ENCODE results near the gene CEP128. TPM values are rescaled to one million over a fixed set of nuclear protein-coding genes. Genes with fewer than 3 reads are reported as not detected.

Gene CEP128
- total RNA-seq, 1 experiment from 2014 or later, result 16.4 TPM

- BruUV-seq (replicated peaks), result no TSS peak
- H3K27ac ChIP-seq (ENCODE audit: low read depth, low read length), result no peak overlapping the region
- H3K27me3 ChIP-seq (ENCODE audit: insufficient read depth, low read length), result no peaks in the 10 kb centered on the region
- no peaks in the 10 kb centered on the region for H3K36me3 ChIP-seq (ENCODE audit: control insufficient read depth in 1 of 2, insufficient read depth in 2 of 2, low read length in 2 of 2)
- H3K4me1 ChIP-seq (ENCODE audit: control insufficient read depth in 1 of 2, insufficient read depth in 2 of 2, low read length in 2 of 2), result no peaks in the 10 kb centered on the region
- H4K20me1 ChIP-seq (ENCODE audit: insufficient read depth), result no peaks in the 10 kb centered on the region; the same call in 1 of the 2 replicates
- H3K4me2 ChIP-seq (ENCODE audit: low read length), result no peak overlapping the region
- ATAC-seq (no peak), DNase-seq (ENCODE audit: low read depth, low spot score) (no peak)
- H3K9me2 ChIP-seq (ENCODE audit: insufficient read depth), result no peaks in the 10 kb centered on the region
- intact Hi-C loops (cut with micrococcal nuclease), result no loop called here
- ChIA-PET POLR2A (no interaction called here), CTCF (no interaction called here), RAD21 (ENCODE audit: low non-redundant PET in 1 of 2, low total read pairs in 2 of 2, uncharacterized antibody in 2 of 2, unreplicated experiment in 2 of 2) (no interaction called here)
- H3K9ac ChIP-seq (ENCODE audit: low read length), result no peak overlapping the region
- no peak overlapping the region for H3K4me3 ChIP-seq (replicated peaks in 1 of 2; ENCODE audit: low read depth in 1 of 2, low read length in 2 of 2)
- no peaks in the 10 kb centered on the region for H3K9me3 ChIP-seq (ENCODE audit: control insufficient read depth in 1 of 2, insufficient read depth in 1 of 2, low read depth in 1 of 2, low read length in 2 of 2)
- no peak for TF ChIP-seq MAX (IDR thresholded peaks at IDR 0.05)
- no peak for TF ChIP-seq SRF (IDR thresholded peaks at IDR 0.05; ENCODE audit: low read depth)
- no peak for TF ChIP-seq CEBPB (IDR thresholded peaks at IDR 0.05; ENCODE audit: low read depth)
- no peak for TF ChIP-seq EZH2phosphoT487 (IDR thresholded peaks at IDR 0.05; ENCODE audit: borderline replicate concordance)
- no peak for TF ChIP-seq EZH2 (IDR thresholded peaks at IDR 0.05)
- no peak for TF ChIP-seq ZBTB33 (IDR thresholded peaks at IDR 0.05; ENCODE audit: extremely low read depth, insufficient replicate concordance, low read length)
- no peak for TF ChIP-seq TCF7L2 (IDR thresholded peaks at IDR 0.05; ENCODE audit: borderline replicate concordance, extremely low read depth, insufficient read depth, insufficient read length)
- no peak for TF ChIP-seq ZNF274 (IDR thresholded peaks at IDR 0.05; ENCODE audit: low read depth, low read length)
- no peak for TF ChIP-seq CBX3 (IDR thresholded peaks at IDR 0.05; ENCODE audit: low read depth)
- no peak for TF ChIP-seq JUND (IDR thresholded peaks at IDR 0.05)
- no peak for TF ChIP-seq REST (IDR thresholded peaks at IDR 0.05; ENCODE audit: low read depth)
- no peak for TF ChIP-seq POLR2AphosphoS5 (IDR thresholded peaks at IDR 0.05; ENCODE audit: low read depth, low read length)
- no peak for TF ChIP-seq SP1 (IDR thresholded peaks at IDR 0.05; ENCODE audit: low read depth)
- no peak for TF ChIP-seq CTCF (IDR thresholded peaks at IDR 0.05 in 2 of 3, conservative IDR thresholded peaks at IDR 0.05 in 1 of 3; ENCODE audit: borderline replicate concordance in 1 of 3, insufficient read depth in 1 of 3, low read depth in 2 of 3, low read length in 2 of 3)
- no peak for TF ChIP-seq ZFX (IDR thresholded peaks at IDR 0.05)
- TF ChIP-seq SIN3A (IDR thresholded peaks at IDR 0.05; ENCODE audit: low read depth), result no peak
- H2AFZ ChIP-seq (ENCODE audit: low read depth, low read length, poor library complexity, severe bottlenecking), result no peak overlapping the region
- H3K79me2 ChIP-seq (ENCODE audit: insufficient read depth, low read length), result no peaks in the 10 kb centered on the region
Measured at GRCh38 chr14:80560800-80561657, 380.5 kb downstream of the CEP128 start.

Data from HCT116 (cell line).